GM08714 (cell line): ENCODE results near the gene CARD9.
"Not testable (repeated sequence)": the region's sequence is repeated elsewhere in the genome, so short reads cannot be mapped to it uniquely, and the experiment has no call there.

Experiments
- H3K4me3 ChIP-seq: fragments of 200-500 bp; sonication (Bioruptor generic); 2 replicates; pipeline ENCODE4 v1.5.1; 2014; ENCODE audit warnings: mild to moderate bottlenecking, low read length, inconsistent platforms
- ZNF274 ChIP-seq: IDR thresholded peaks from 2 replicates; pipeline ENCODE4 v1.6.1; 2012; ENCODE audit warnings: mild to moderate bottlenecking, low read depth, low read length

The CARD9 gene, protein sequence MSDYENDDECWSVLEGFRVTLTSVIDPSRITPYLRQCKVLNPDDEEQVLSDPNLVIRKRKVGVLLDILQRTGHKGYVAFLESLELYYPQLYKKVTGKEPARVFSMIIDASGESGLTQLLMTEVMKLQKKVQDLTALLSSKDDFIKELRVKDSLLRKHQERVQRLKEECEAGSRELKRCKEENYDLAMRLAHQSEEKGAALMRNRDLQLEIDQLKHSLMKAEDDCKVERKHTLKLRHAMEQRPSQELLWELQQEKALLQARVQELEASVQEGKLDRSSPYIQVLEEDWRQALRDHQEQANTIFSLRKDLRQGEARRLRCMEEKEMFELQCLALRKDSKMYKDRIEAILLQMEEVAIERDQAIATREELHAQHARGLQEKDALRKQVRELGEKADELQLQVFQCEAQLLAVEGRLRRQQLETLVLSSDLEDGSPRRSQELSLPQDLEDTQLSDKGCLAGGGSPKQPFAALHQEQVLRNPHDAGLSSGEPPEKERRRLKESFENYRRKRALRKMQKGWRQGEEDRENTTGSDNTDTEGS

DNA sequence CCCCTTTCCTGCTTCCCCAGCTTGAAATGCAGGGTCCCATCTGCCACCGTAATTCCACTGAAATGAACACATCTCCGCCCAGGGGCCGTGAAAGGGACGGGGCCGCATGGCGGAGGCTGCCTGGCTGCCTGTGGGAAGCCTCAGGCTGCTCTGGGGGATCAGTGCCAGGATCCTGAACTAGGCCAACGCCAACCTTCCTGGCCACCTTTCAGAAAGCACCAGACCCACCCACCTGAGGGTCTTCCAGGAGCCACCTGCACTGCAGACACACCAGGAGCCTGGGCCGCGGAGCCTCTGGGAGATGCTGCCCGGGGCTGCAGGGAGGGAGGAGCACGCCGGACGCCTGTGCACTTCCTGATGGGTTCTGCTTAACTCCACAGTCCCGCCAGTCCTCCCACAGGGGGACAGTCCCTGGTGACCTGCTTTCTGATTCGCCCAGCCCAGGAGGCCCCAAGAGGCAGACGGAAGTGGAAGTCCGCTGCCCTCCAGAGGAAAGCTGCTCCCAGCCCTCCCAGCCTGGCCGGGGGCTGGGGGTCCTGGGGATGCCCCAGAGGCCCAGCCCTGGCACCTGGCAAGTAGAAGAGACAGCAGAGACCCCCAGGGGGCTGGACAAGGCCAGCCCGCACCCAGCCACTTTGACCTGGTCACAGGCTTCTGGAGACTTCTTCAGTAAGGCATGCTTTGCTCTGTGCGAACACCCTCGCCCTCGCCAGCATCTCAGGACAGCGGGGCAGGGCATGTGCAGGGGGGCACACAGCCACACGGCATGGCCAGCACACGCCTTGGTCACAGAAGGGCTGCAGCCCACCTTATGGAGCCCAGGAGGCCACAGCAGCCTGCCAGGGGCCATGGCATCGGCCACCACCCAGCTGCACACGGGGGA, at the start of gene CARD9:
TSS of gene CARD9 (minus strand) at position 370 of the 883 bp plus-strand sequence. CDS start 1,591 bp downstream, outside the sequence.
- peak within 1 kb of the TSS; percentile 26; the same call in 1 of the 2 replicates for H3K4me3 ChIP-seq
- TF ChIP-seq ZNF274, result no peak

GRCh38 chr9:136422876-136423275, 49.4 kb upstream of the CARD9 start:
- TF ChIP-seq ZNF274, result no peak

DNA sequence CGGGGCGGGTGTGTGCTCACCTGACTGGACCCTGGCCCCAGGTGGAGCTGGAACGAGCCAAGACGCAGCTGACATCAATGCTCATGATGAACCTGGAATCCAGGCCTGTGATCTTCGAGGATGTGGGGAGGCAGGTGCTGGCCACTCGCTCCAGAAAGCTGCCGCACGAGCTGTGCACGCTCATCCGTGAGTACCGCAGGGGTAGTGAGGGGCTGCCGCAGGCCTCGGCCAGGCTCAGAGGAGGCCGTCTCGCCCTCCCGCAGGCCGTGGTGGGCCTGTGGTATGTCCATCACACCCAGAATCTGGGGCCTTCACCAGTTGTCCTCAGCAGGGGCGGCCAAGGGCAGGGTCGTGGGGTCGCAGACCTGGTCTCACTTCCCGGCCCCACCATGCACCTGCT, 48.3 kb upstream of the CARD9 start:
- no peak overlapping the region for H3K4me3 ChIP-seq
- TF ChIP-seq ZNF274, result no peak

More at GRCh38 chr9:136422876-136423275, 49.4 kb upstream of the CARD9 start:
- no peak overlapping the region for H3K4me3 ChIP-seq

GRCh38 chr9:136419092-136419420, 45.6 kb upstream of the CARD9 start:
- no peak for TF ChIP-seq ZNF274

GRCh38 chr9:136418182-136419091, 45.0 kb upstream of the CARD9 start:
- H3K4me3 ChIP-seq, result no peak overlapping the region
- no peak for TF ChIP-seq ZNF274

More at GRCh38 chr9:136419092-136419420, 45.6 kb upstream of the CARD9 start:
- H3K4me3 ChIP-seq, result no peak overlapping the region

GRCh38 chr9:136416914-136417313, 43.4 kb upstream of the CARD9 start:
- TF ChIP-seq ZNF274, result no peak

DNA sequence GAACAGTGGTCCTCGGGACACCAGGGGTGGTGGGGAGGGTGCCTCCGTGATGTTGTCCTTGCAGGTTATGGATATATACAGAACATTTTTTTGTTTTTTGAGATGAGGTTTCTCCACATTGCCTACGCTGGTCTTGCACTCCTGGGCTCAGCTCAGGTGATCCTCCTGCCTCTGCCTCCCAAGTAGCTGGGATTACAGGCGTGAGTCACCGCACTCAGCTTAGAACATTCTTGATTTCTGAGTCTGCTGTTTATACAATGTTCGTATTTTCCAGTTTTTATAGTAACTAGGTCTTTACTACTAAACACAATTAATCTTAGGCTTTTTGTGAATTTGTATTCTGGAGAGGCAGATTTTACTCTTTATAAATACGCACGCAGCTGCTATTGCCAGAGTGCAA, 43.0 kb upstream of the CARD9 start:
- TF ChIP-seq ZNF274, result no peak
- H3K4me3 ChIP-seq, result no peak overlapping the region

More at GRCh38 chr9:136416914-136417313, 43.4 kb upstream of the CARD9 start:
- H3K4me3 ChIP-seq, result no peak overlapping the region

DNA sequence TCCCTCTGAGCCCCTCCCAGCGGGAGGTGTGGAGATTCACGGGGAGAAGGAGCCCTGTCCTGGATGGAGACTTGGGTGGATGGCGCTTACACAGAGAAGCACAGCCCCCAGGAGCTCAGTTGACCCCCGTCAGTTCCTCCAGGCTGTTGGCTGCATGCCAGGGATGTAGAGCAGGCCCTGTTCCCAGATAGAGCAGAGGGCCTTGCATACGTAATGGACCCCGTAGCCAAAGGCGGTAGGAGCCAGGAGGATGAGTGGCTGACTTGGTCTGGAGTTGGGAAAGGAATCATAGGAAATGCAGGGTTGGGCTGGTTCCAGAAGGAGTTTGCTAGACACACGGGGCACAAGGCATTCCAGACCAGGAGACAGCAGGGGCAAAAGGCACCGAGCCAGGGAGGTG, 39.5 kb upstream of the CARD9 start:
- TF ChIP-seq ZNF274, result no peak
- no peak overlapping the region for H3K4me3 ChIP-seq

DNA sequence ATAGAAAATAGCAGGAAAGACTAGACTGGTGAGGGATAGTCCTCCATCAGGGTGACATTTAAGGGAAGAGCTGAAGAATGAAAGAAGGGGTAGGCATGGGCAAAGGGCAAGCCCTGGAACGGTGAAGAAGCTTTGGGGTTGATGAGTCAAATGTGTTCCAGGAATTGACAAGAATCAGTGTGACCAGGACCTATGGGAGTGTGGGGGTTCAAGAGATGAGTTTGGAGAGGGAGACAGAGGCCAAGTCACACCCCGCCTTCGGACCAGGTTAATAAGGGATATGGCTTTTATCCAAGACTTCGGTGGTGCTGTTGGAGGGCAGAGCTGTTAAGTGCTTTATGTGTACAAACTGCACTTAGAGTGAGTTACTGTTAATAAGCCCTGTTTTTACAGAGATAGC, 37.9 kb upstream of the CARD9 start:
- H3K4me3 ChIP-seq, result peak overlapping the region; percentile 81
- TF ChIP-seq ZNF274, result no peak

DNA sequence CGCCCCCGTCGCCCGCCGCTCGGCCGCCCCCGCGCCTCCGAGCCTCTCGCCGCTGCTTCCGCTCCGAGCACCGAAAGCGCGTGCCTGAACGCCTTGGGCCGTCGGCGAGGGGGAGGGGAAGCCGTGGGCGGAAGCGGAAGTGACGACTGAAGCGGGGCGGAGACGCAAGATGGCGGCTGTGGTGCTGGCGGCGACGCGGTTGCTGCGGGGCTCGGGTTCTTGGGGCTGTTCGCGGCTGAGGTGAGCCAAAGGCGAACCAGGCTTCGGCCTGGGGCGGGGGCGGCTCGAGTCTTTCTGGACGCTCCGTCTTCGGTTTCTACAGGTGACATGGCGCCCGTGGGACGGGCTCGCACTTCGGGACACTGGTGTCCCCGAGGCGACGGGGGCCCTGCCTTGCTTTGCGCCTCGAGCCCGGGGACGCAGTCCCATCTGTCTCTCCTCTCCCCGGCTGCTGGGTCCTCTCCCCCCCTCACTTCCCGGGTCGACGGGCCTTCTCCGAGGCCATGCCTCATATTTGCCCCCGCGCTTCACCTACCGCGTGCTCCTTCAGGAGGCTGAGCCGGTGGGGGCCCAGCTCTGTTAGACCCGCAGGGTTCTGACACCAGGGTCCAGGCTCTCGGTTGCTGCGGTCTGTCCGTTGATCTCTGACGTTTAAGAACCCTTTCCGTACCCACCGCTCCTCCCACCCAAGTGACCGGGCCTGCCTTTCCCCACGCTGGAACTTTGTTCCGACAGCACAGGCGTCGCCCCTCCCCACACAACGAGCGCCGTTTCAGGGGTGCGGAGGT, 37.2 kb upstream of the CARD9 start, which contains the start of the genes ENTR1 and PMPCA:
TSS of gene ENTR1 (minus strand) at position 115 of the 788 bp plus-strand sequence. CDS start 217 bp downstream, outside the sequence.
TSS of gene PMPCA (plus strand) at position 159 of the 788 bp plus-strand sequence. CDS start at position 170, 11 bp downstream.
- H3K4me3 ChIP-seq, result peak within 1 kb of the TSS; percentile 81
- no peak for TF ChIP-seq ZNF274

DNA sequence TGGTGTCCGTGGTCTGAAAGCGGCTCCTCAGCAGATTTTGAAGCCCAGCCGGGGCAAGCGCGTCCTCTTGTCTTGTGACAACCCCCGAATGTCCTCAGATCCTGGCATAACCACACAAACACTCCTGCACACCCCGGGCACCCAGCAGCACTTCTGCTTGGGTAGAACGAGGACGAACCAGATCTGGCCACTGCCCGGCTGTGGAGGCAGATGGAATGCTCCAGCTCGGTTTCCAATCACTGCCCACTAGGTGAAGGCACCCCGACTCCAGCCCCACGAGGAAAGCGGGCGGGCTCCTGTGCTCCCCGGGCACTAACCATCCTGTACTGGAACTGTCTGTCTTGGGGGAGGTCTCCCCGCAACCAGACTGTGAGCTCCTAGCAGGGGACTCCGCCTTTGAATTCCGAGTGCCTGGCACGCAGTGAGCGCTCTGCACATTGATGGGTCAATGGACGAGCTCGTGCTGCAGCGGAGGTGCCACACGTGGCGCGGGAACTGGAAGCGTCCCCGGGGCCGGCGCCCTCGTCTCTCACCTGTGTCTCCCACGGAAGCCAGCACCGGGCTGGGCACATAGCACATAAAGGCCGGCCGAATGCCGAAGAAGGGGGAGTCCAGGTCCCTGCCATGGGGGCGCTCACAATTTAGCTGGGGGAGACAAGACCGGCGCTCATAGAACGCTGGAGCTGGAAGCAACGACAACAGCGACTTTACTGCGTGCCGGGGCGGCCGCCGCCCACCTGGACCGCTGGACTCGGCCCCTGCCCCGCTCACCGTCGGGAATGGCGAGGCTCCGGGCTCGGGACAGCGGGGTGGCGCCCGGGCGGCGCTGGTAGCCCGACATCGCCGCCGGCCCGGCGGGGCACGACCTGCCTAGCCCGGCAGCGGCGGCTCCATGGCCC, 36.3 kb upstream of the CARD9 start:
- no peak for TF ChIP-seq ZNF274
- H3K4me3 ChIP-seq, result peak overlapping the region; percentile 75

DNA sequence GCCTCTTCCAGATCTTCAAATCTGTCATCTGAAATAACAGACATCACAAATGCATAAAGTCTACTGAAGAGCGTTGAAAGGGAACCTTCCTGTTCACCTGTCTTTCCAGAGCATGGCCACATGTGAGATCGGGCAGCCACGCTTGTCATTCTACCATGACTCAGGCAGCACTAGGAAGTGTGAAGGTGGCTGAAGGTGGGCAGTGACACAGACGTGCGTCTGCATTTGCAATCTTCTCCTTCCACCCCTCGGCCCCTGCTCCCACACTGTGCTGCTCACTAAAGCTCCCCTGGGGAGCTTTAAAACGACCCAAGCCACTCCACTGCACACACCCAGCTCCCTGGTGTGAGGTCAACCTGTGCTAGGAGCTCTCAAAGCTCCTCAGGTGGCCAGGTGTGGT, 34.4 kb upstream of the CARD9 start:
- no peak overlapping the region for H3K4me3 ChIP-seq
- no peak for TF ChIP-seq ZNF274

GRCh38 chr9:136407061-136407460, 33.6 kb upstream of the CARD9 start:
- not testable (repeated sequence) for H3K4me3 ChIP-seq

- H3K4me3 ChIP-seq, result not testable (repeated sequence)
Observed at GRCh38 chr9:136405904-136406303, 32.4 kb upstream of the CARD9 start.
